ENCODE data around the gene SHISA7.
"Not testable (repeated sequence)": the region's sequence is repeated elsewhere in the genome, so short reads cannot be mapped to it uniquely, and the experiment has no call there.

Gene SHISA7

DNA sequence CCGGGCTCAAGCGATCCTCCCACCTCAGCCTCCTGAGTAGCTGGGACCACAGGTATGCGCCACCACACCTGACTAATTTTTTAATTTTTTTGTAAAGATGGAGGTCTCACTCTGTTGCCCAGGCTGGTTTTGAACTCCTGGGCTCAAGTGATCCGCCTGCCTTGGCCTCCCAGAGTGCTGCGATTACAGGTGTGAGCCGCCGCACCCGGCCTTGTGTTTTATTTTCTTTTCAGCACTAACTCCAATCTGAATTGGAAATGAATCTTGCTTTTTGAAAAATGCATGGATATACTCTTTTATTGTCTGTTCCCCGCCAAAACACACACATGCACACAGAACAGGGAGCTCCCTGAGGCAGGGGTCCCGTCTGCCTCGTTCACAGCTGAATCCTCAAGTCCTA lies 19.6 kb upstream of the SHISA7 start:
- DNase-seq = no peak

DNA sequence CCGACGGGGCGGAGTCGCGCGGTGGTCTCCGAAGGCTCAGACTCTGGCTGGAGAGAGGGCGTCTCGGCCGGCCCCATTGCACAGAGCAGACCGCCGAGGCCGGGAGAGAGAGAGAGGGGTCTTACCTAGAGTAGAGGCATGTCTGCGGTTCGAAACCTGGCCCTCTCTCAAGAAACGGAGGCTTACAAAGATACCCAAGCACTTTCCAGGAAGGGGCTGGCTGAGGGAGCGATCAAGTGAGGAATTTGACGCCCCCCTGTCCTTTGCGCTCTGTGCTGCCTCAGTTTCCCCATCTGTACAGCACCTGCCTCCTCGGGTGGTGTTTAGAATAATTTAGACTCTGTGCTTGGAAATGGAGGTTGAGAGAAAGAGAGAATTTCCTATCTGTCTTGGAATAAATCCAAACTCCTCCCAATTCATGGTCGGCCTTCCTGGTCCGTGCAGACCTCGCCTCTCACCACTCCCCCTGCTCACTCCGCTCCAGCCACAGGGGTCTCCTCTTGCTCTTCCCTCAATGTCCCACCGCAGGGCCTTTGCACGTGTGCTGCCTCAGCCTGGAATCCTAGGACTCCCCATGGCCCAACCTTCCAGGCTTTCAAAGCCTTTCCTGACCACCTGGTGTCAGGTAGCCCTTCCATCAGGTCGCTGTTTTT lies 19.0 kb upstream of the SHISA7 start:
- no peak for DNase-seq

DNA sequence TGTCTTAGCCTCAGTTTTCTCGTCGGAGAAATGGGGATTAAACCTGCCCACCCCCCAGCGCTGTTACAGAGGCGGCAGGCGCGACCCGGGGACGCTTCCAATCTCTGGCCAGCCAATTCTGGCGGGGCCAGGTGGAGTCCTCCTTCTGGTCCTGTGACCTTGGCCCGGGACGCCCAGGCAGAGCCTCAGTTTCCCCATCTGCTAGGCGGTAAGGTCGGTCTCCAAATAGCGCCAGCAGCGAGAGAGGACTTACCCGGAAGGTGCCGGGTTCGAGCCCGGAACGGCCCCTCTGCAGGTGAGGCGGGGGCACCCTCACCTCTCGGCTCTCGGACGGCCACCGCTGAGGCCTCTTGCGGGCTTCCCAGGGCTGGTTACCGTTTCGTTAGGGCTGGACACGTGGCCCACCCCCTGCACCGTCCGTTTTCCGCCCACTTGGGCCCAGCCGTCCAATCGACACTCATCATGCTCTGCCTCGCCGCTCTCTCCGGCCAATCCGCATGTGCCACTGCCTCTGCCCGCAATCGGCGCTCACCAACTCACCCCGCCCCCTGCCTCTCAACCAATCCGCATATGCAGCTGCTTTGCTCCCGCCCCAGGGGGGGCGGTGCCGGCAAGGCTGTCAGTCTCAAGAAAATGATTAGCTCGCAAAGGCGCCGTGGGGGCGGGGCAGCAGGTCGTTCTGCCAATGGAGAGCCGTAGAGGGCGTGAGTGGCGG lies 18.3 kb upstream of the SHISA7 start, which contains the start of gene ISOC2:
Gene ISOC2 (minus strand): TSS at position 384 of the 715 bp plus-strand sequence. CDS start 5,156 bp downstream, outside the sequence.
- peak; percentile 100 for DNase-seq

DNA sequence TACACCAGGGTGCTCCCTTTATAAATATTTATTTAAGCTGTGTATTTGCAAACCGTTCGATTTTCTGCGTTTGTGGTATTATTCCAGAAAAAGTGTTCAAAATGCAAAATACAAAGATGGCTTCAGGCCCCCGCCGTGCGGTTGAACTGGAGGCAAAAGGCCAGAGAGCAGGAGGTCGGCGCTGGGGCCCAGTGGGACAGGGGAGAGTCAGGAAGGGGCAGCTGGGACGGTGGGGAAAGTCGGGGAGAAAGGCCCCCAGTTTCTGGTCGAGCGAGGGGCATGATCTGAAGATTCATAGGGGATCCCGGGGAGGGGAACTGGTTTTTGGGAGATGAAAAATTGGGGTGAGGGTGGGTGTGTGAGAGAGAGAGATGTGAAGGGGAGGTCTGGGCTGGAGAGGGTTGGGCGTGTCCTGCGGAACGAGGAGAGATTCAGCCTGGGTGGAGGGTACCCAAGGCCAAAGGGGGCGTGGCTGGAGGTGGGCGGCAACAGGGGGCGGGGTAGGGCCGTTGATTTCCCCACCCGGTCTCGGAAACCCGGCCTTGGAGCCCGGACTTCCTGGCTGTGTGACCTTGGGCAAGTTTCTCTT lies 17.7 kb upstream of the SHISA7 start:
- DNase-seq = no peak

DNA sequence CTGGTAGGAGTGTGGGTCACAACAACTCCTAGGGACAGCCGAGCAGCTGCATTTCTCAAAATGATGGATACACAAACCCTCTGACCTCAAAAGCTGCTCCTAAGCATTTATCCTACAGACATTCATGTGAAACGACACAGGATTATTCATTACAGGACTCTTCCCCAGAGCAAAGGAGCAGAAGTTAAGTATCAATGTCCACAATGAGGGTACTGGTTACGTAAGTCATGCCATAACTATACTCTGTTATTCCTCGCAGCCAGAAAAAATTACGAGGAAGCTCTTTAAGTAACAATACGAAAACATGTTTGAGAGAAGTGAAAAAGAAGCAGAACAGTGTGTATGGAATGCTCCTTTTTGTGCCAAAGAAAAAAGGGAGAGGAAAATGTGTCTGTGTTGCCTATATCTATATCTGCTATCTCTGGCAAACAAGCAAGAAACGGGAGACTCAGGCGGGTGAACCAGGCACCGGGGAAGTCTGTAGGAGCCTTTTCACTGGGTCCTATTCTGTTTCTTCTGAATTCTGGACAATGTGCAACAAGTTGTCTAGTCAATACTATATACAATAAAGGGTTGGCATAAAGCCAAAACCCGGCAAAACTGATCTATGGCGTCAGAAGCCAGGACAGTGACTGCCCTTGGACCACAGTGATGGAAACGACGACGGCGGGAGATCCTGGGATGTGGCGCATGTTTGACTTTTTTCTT lies 17.0 kb upstream of the SHISA7 start:
- DNase-seq = no peak

DNA sequence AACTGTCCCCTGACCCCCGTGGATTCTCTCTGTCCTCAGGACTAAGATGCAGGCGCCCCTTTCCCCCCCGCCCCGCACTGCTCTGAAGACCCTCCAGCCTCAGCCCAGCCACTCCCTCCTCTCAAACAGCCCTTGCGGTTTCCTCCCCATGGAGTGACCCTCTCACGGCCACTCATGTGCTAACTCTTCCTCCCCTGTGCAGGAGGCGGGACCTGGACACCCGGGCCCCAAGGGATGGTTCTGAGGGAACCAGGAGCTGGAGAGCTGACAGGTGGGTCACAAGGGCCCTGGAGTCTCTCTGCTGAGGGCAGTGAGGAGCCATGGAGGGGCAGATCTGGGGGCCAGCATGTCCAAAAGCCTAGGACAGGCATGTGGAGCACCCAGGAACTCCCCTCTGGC lies 16.4 kb upstream of the SHISA7 start:
- DNase-seq = no peak

DNA sequence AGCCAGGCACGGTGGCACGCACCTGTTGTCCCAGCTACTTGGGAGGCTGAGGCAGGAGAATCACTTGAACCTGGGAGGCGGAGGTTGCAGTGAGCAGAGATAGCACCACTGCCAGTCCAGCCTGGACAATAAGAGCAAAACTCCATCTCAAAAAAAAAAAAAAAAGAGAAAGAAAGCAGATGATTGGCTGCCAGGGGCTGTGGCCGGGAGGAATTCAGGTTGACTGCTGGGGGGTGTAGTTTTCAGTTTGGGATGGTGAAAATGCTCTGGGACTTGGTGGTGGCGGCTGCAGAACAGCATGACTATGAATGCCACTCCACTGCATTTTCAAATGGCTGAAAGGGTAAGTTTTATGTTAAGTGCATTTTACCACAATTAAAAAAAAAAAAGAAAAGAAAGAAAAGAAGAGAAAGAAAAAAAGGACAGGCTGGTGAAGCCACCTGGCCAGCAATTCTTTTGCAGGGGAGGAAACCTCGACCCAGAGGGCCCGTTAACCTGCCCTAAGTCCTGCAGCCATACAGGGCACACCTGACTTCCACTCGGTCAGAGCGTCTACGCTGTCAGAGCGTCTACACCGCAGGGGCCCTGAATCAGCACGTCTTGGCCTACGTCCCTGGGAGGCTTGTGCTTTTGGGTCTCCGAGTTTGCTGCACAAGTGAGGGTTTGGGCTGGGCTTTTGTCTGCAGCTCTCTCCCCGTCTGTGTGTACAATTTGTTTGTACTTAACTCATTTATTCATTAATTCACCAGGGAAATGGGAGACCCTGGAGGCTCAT lies 14.8 kb upstream of the SHISA7 start:
- DNase-seq = no peak

DNA sequence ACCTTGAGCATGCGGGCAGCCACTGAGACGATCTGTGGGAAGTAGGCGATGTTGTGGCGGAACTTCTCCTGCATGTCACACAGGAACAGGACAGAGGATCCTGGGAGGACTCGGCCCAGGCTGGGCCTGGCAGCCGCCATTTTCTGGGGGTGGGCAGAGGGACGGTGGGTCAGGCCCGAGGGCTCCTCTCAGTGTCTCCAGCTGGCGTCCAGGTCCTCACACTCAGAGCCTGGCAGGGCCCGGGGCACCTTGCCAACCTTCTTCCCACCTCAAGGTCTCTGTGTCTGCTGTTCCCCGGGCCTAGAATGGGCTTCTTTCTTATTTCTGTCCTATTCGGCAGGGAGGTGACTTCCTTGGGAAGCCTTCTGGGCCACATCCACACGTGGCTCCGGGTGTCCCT lies 13.2 kb upstream of the SHISA7 start:
- DNase-seq = no peak

DNA sequence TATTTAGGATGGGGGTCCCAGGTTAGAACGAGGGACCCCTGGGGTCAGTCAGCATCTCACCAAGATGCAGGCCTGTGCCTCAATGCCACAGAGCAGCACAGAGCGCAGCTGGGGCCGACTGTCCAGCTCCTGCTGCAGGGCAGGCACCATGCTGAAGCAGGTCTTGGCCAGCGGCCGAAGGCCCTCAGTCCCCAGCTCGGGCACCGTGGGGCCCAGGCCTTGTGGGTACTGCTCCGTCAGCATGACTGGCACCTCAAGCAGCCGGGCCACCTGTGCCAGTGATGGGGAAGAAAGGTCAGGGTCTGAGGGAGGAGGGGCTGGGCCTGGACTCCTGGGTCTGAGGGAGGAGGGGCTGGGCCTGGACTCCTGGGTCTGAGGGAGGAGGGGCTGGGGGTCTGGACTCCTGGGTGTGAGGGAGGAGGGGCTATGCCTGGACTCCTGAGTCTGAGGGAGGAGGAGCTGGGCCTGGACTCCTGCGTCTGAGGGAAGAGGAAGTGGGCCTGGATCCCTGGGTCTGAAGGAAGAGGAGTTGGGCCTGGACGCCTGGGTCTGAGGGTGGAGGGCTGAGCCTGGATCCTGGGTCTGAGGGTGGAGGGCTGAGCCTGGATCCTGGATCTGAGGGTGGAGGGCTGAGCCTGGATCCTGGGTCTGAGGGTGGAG lies 12.6 kb upstream of the SHISA7 start:
- no peak for DNase-seq

DNA sequence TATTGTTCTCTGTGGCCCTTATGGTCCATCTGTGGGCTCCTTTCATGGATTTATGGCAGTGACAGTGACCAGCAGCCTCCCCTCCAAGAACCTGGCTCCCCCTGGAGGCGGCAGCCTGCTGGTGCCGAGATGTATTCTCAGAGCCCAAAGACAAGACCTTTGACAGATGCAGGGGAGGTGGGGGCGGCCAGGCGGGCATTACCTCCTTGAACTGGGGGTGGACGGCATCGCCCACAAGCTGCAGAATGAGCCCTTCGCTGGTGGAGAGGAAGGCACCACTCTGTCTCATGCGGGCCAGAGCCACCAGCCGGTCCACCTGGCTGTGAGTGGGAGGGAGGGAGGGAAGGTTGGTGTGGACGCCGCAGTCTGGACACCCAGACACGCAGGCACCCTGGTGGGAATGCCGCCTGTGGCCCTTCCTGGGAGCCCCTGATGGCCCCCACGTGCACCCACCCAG lies 11.7 kb upstream of the SHISA7 start:
- DNase-seq = no peak

DNA sequence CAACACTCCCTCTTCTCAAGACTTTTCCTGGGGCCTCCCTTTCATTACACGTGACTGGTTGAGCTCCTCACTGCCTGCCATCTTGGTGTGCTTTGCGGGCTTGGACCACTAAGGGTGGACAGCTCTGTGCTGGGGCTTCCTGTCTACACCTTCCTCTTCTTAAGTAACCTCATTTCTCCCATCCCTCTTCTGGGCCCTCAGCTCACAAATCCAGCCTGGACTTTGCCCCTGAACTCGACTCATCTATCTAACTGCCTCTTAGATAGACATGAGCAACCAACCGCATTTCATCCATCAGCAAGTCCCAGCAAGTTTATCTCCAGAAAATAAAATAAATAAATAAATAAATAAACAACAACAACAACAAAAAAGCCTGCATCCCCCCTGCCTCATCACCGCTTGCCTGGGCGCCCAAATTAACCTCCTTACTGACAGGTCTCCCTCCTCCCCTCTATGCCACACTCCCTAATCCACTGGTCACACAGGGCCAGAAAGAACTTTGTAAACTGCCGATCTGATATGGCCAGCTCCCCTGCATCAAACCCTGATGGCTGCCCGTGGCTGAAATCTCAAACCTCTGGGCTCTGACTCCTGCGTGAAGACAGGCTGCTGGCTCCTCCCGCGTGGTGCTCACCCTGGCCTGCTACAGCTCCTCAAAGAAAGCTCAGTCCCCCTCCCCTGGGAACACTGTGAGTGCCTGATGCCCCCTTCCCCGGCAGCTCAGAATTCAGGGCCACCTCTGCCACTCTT lies 10.6 kb upstream of the SHISA7 start:
- DNase-seq = no peak

DNA sequence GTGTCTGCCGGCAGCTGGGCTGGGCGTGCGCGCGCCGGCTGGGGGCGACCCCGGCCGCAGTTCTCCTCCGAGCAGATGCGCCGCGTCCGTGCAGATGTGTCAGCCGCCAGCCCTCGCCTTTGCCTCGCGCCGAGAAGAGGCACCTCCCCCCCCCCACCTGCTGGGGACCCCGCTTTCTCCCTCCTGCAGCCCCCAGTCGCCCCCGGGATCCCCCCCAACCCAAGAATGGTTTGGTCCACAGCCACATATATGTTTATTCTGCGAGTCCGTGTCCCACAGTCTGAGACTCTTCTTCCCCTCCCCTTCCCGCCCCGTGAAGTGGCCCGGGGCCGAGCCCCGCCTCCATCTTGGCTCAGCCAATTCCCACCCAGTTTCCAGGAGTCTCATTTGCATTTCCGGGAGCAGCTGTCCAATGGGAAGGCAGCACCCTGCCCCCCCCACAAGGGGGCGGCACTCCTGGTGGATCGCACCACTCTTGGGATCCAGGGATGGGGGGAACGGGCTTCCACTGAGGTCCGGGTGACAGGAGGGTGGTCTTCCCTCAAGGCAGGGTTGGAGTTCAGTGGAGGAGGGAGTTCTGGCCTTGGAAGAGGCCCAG lies 9.7 kb upstream of the SHISA7 start:
- DNase-seq = peak; percentile 53

DNA sequence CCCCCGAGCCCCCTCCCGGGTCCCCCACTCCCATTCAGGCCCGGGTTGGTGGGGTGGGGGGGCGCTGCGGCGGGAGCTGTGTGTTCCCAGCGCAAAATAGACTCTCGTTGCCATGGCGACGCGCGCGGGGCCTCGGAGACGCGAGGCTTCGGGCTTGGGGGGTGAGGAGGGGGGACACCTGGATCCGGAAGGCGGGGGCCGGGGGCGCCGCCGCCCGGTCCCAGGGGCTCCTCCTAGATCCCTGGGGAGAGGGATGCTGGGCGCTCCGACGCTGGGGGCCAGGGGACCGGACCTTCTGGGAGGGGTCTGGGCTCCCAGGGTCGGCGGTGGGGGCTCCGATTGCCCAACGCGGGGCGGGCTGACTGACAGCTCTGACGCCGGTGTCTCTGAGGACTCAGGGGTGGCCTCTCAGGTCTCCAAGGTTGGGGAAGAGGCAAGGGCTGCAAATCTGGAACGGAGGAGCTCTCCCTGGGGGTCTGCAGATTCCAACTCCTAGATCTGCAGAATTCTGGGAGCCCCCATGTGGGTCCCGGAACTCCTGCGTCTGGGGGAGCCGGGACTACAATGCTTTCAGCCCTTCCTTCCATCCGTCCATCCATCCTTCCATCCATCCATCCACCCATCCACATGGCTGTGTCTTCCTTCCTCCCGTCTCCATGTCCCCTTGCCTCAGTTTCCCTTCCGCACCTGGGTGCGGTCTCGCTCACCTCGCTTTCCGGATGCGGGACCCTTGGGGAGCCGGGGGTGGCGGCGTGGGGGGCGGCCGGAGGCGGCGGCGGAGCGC lies 9.1 kb upstream of the SHISA7 start:
- no peak for DNase-seq

DNA sequence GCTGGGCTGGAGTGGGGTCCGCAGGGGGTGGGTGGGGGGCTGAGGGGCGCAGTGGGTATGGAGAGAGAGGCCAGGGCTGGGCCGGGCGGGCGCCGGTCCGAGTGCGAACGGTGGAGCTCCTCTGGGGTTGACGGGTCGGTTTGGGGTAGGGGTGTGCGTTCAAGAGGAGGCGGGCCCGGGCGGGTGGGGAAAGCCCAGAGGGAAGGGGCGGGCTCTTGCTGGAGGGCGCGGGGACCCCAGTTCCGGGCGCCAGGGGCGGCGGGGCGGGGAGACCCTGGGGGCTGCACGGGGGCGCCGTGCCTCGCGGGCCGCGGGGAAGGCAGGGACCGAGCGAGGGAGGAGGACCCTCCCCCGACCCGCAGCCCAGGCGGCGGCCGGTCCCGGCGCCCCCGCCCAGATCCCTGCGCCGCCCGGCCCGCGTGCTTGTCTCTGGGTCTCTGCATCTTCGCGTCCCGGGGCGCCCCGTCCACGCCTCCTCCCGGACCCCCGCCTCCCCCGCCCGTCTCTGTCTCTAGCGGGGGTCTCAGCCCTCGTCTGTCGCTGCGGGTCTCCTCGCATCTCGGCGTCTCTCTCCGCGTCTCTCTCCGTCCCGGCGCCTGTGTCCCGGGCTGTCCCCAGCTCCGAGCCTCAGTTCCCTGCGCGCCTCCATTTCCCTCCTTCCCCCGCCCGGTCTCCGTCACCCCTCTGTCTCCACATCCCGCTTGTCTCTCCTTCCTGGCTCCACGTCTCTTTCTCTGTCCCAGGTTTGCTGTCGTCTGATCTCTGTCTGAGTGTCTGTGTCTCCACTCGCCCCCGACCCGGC lies 8.3 kb upstream of the SHISA7 start:
- no peak for DNase-seq

DNA sequence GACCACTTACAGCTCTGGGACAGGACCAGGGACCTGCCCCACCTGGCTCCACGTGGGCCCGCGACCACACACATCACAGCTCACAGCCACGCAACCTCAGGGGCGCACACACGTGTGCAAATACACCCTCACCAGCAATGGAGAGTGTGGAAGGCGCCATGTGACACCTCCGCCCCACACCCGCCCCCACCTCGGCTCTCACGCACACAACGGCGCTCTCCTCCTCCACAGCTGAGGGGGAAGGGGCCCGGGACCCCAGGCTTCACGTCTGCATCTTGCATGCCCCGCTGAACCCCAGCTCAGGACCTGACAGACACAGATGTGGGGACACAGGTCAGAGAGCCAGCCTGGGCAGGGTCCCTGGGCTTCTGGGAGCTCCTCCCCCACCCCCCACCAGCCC lies 6.4 kb upstream of the SHISA7 start:
- no peak for DNase-seq

DNA sequence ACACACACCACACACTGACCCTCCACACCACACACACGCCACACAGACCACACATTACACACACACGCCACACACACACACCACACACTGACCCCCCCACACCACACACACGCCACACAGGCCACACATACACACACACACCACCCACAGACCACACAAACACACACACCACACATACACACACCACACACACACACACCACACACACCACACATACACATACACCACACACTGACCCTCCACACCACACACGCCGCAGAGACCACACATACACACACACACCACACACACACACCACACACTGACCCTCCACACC lies 5.0 kb upstream of the SHISA7 start:
- DNase-seq = not testable (repeated sequence)

DNA sequence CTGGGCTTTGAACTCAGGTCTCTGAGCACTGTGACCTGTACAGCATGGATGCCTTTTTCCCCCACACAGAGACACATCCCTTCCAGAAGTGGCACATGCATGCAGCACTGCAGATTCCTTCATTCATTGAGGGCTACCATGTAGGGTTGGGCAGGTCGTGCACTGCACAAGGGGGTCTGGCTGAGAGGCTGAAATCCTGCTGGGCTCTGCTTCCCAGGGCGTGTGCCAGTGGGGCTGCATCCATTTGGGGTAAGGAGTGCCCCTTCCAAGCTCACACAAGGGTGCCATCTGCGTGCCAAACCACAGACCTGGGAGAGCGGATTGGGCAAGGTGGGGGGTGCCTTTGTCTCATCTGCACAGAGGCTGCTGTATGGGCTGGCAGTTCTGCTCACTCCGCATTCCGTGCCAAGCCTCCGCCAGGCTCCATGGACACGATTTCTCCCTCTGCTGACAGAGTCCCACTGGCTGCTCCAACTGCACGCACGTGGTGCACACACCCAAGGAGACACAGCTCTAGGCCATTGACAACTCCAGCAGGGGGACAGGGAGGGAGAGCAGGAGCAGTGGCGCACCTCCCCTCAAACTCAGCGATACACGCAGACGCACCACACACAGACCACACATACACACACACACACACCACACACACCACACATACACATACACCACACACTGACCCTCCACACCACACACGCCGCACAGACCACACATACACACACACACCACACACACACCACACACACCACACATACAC lies 4.5 kb upstream of the SHISA7 start:
- no peak for DNase-seq

DNA sequence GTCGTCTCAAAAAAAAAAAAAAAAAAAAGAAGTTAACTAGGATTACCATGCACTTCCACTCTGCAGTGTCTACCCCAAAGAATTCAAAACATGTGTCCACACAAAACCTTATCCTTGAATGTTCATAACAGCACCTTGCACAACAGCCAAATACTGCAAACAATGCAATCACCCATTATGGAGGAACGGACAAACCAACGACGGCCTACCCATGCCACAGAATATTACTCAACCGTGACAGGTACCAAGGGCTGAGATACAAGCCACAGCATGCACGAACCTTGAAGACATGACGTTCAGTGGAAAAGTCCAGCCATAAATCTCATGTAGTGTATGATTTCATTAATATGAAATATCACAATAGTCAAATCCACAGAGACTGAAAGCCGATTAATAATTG lies 3.0 kb upstream of the SHISA7 start:
- DNase-seq = no peak

DNA sequence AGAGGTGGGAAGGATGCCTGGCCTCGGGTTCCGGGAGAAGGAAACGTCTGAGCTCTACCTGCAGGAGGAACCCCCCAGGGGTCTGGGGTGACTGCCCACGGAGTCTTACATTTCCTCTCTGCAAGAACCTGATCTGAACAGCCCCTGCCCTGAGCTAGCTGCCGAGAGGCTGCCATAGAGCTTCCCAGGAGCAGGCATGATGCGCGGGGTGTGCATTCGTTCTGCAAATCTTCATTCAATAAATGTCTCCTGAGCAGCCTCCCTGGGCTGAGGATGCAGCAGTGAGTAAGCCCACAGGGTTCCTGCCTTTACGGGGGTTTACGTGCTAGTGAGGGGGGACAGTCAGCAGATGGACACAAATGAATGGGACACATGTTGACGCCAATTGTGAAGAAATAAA lies 1.5 kb upstream of the SHISA7 start:
- no peak for DNase-seq
